ENCODE data around the gene PDSS2.

The PDSS2 gene

DNA sequence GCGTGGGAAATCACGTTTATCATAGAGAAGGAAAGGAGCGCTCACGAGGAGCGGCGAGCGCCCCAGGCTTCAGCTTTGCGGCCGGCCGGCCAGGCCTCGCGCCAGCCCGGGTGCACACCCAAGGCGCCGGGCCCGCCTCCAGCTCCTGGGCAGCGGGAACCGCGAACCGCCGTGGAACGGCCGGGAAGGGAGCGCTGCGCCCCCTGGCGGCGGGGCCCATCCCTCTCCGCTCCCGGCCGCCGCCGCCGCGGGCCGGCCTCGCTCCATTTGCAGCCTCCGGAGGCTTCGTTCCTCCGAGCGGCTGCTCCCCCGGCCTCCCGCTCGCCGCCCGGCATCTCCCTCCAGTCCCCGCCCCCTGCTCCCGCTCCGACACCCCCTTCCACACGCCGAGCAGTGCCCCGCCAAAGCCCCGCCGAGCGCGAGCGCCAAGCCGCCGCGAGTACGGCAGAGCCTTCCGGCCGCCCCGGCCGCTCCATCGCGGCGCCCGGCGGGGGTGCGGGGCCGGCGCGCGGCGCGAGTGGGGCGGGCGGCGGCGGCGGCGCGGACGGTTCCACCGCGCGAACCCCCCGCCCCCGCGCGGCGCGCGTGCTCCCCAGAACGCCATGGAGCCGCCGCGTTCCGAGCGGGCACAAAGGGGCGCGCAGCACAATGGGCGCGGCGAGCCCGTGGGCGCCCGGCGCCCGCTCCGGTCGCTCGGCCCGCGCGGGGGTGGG, 345.0 kb downstream of the PDSS2 start:
- DNase-seq = peak; percentile 90

DNA sequence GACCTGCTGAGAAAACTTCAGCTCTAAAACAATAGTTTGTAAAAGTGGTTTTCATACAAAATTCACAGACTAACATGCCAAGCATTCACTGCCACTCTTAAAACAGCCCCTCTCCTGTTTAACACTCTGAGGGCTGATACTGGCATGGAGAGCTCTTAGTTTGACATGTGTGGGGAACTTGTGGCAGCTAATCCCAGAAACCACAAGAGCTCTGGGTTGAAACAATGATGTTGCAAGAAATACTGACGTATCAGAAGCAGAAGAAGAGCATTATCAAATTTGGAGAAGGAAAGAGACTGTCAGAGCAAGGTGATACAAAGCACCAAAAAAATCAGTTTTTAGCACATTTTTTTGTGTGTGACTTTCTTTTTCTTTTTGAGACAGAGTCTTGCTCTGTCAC, 349.2 kb downstream of the PDSS2 start:
- DNase-seq = no peak

DNA sequence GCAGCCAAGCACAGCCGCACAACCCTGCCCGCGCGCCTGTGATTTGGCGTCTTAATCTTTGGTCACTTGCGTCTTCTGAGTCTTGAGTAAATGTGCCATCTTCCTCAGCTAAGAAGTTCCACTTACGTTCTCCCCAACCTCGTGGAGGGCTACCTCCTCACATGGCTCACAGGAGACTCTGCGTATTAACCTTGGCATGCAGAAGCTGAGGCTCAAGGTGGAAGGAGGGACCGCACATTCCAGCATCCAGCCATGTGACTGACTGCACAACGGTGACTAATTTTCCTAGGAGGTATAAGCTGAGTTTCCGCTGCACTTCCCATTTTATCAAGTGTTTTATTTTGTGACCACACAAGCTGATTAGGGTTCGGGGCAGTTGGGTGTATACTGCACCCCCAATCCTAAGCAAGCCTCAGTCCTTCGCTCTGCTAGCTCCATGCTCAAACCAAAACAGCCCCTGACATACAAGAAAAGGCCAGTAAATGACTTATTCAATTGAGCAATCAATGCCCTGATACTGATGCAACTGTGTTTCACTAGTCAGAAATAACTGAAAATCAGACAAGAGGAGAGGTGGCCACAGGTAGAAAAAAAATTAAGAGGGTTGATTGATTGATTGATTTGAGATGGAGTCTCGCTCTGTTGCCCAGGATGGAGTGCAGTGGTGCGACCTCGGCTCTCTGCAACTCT, 351.0 kb downstream of the PDSS2 start:
- DNase-seq = peak; percentile 34

DNA sequence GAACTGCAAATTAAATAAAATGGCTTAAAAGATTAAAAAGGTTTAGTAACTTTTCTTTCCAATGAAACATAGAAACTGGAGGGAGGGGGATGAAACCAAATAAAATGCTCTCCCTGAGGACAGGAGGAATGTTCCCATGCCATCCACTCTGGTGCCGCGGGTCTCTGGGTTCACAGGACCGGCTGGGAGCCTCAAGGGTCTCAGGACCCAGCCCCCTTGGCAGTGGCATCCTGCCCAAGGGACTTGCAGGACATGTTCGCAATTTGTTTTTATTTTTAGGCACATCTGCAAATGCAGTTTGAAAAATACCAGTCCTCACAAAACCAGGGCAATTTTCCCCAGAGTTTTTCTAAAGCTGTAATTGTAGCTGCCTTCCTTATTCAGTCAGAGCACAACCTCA, 351.6 kb downstream of the PDSS2 start:
- DNase-seq = peak; percentile 23

DNA sequence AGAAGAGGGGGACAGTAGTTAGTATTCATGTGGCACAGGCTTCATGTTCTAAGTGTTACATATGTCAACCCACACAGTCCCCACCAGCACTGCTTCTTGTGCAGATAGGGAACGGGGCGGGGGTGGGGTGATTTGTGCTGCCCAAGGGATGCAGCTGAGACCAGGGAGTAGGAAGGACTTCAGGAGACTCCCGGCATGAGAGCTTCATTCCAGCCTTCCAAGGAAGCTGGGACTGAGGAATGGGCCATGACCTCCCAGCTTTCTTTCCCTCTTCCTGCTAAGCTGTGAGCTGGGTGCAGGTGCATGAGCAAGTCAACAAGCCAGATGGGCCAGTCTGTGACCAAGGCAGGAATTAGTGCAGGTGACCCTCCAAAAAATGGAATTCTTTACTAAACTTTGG, 353.2 kb downstream of the PDSS2 start:
- no peak for DNase-seq

DNA sequence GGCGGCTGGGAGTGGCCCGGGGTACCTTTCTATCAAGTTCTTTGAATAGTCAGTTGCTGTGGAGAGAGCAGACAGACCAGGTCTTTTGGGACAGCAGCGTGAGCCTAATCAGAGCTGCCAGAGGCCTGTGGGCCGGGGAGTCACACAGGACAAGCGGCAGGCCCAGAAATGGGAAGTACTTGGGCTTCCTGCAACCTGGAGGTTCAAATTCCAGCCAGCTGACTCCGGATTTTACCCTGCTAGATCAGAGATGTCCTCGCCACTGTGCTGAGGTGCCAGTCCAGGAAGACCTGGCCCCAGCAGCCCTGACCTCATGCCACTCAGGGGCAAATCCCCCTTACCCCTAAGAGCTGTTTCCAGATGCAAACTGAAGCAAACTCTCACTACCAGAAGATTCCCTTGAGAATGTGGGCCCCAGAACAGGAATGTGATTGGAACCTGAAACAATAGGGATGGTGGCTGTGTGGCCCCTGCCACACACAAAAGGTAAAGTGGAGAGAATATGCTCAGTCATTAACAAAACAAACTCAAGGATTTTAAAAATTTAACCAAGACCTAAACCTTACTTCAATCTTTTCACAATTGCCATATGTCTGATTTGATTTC, 353.8 kb downstream of the PDSS2 start:
- no peak for DNase-seq

DNA sequence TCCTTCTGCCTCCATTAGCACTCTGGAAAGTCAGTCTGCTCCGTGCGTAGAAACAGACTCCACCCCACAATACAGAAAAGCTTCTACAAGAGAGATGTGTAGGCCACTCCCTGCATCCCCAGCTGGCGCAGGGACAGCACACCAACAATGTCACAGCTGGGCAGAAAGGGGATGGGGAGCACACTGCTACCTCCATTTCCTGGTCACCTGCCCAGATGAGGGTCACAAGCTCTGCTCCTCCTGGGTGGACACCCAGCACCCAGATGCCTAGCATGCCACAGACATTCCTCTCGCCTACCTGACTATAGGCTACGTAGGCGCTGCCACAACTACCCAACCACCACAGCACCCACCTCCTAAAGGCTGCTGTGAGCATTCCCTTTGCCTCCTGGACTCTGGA, 356.3 kb downstream of the PDSS2 start:
- no peak for DNase-seq

Measured in femur (tissue), 1 donor.